DMS 273 treated with DMSO at 0.1 percent for 48 hours (cell line): Measurements from ENCODE around the gene GJB5.

Experiments used
- DNase-seq: peaks from one replicate; lab custom pipeline; 2025; lab: John Stamatoyannopoulos, UW

Gene GJB5

DNA sequence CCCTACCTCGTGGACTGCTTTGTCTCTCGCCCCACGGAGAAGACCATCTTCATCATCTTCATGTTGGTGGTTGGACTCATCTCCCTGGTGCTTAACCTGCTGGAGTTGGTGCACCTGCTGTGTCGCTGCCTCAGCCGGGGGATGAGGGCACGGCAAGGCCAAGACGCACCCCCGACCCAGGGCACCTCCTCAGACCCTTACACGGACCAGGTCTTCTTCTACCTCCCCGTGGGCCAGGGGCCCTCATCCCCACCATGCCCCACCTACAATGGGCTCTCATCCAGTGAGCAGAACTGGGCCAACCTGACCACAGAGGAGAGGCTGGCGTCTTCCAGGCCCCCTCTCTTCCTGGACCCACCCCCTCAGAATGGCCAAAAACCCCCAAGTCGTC is 39.9 kb downstream of the GJB5 start:
- no peak for DNase-seq

DNA sequence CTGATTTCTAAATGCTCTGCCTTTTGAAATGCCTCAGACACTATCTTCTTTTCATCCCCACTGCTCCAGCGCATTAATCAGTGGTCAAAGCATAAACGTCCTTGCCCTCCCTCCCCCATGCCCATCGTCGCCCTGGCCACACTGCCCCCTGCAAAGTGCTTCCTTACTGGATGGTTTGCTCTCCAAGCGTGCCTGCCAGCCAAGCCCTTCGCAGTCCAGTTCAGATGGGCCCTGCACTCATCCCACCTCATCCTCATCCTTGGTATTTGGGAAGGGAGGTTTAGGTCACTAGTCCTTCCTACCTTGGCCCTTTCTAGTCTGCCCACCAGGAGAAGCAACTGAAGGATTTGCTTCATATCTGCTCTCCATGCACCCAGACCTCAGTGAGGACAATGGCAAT is 41.1 kb downstream of the GJB5 start:
- no peak for DNase-seq

GRCh38 chr1:34796990-34797389 is 42.1 kb downstream of the GJB5 start:
- no peak for DNase-seq

DNA sequence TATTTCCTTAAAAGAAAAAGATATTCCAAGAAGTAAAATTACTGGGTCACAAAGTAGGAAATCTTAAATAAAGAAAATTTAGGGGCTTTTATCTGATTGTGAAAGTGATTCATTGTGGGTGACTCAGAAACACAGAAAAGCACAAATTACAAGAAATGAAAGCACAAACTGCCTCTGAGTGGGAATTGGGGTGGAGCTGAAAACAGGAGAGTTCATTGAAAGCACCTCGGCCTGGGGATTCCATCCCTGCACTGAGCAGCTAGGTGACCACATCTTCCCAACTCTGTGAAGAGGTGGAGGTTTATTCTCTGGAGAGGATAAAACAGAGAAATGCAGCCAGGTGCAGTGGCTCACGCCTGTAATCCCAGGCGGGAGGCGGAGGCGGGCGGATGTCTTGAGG is 45.4 kb downstream of the GJB5 start:
- DNase-seq, result no peak

GRCh38 chr1:34803770-34804169 is 48.9 kb downstream of the GJB5 start:
- DNase-seq, result no peak

GRCh38 chr1:34806396-34806795 is 51.5 kb downstream of the GJB5 start:
- no peak for DNase-seq
